HG02610 (cell line): ENCODE data around the gene PIP5K1B.
"Not testable (repeated sequence)": the region's sequence is repeated elsewhere in the genome, so short reads cannot be mapped to it uniquely, and the experiment has no call there.

ENCODE experiments used
- ATAC-seq: cut with Tn5 transposase; IDR thresholded peaks from one replicate; pipeline ENCODE4 v1.9.1; 2021; ENCODE audit warnings: mild to moderate bottlenecking, moderate library complexity; ENCODE audit not compliant: unreplicated experiment

Gene PIP5K1B

DNA sequence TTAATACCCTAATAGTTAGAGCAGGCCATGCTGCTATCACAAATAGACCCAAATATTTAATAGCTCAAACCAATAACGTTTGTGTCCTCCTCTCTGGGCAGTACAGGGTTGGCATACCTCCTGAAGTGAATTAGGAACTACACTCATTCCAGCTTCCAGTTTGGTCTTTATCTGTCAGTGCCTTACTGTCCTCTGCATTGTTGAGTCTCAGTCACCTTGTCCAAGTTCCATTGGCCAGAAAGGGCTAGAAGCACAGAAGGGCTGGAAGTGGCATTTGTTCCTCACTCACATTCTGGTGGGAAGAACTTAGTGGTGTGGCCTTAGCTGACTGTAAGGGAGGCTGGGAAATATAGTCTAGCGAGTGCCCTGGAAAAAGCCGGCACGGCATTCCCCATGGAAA, 341.7 kb downstream of the PIP5K1B start:
- no peak for ATAC-seq

- ATAC-seq, result no peak
Measured at GRCh38 chr9:69047371-69047770, 342.3 kb downstream of the PIP5K1B start.

GRCh38 chr9:69049094-69049493, 344.1 kb downstream of the PIP5K1B start:
- ATAC-seq, result no peak

DNA sequence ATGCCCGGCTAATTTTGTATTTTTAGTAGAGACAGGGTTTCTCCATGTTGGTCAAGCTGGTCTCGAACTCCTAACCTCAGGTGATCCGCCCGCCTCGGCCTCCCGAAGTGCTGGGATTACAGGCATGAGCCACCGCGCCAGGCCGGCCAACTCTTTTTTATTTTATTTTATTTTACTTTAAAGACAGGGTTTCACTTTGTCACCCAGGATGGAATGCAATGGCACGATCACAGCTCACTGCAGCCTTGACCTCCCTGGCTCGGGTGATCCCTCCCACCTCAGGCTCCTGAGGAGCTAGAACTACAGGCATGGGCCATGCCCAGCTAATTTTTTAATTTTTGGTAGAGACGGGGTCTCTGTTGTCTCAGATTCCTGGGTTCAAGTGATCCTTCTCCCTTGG, 345.9 kb downstream of the PIP5K1B start:
- not testable (repeated sequence) for ATAC-seq

GRCh38 chr9:69054989-69055388, 349.9 kb downstream of the PIP5K1B start:
- ATAC-seq, result no peak

DNA sequence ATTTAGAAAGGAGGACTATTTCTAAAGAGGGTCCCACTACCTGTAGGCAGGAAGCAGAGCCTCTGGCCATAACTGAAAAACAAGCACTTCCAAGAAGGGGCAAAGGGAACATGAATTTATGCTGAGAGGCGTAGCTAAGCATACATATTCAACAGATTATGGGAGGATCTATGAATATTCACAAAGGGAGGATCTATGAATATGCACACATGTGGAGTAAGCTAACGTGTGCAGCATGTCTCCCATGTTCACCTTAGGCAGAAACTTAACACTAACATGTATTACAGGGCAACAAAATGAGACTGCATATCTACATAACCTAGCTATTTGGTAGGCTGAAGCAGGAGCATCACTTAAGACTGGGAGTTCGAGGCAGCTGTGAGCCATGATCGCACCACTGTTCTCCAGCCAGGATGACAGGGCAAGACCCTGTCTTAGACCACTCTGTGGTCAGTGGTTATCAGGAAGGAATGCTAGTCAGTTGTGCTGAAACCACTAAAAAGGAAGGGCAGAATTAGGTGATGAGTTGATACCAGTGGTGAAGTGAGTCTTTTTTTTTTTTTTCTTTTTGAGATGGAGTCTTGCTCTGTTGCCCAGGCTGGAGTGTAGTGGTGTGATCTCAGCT, 351.3 kb downstream of the PIP5K1B start:
- no peak for ATAC-seq

- no peak for ATAC-seq
Measured at GRCh38 chr9:69058101-69058500, 353.1 kb downstream of the PIP5K1B start.
